K562 (cell line): ENCODE data around the gene SCART1. TPM values are rescaled to one million over a fixed set of nuclear protein-coding genes. Genes with fewer than 3 reads are reported as not detected.
"Not testable (repeated sequence)": the region's sequence is repeated elsewhere in the genome, so short reads cannot be mapped to it uniquely, and the experiment has no call there.

Experiments used
- ATAC-seq: fragments of 200-7000 bp; cut with Tn5 transposase; 3 replicates; pipeline ENCODE4 v1.9.1; 2020; ENCODE audit warnings: moderate library complexity
- BruUV-seq: library from RNA; stranded (reverse); fragments of 400-500 nt; replicated peaks from 2 replicates; lab custom pipeline; 2021; lab: Mats Ljungman, UMichigan
- CTCF ChIA-PET: fragments of 300-600 bp; formaldehyde crosslinking; extraction: SDS; loops from one replicate; lab custom pipeline; 2021; ENCODE audit warnings: low intra/inter-chr PET ratio; lab: Yijun Ruan, JAX
- POLR2A ChIA-PET: fragments of 300-600, 350-650 bp; sonication (Branson Sonifier 250); formaldehyde crosslinking; extraction: SDS; loops from one replicate; lab custom pipeline; 2021; ENCODE audit warnings: antibody characterized with exemption, inconsistent platforms; lab: Yijun Ruan, JAX
- DNase-seq, 4 experiments: peaks; one replicate each; pipeline versions ENCODE4 v3.0.0 to v3.0.0-alpha.2; 2011 to 2018; ENCODE audit warnings: low spot score in 3 of 4, mixed read lengths in 3 of 4; ENCODE audit errors: extremely low read depth in 1 of 4
- FAIRE-seq: peaks from 2 replicates; lab custom pipeline; 2011; peaks lifted over from hg19 to GRCh38; lab: Jason Lieb, UNC
- H2AFZ ChIP-seq: 2 replicates; pipeline ENCODE4 v1.6.0; 2011; ENCODE audit warnings: low read depth, low read length, control low read depth, inconsistent platforms
- H3K27ac ChIP-seq: fragments of 200-600 bp; 3 replicates; pipeline ENCODE4 v1.8.0; 2011; ENCODE audit warnings: low read depth, mild to moderate bottlenecking, control low read depth, inconsistent platforms, low read length, moderate library complexity, mixed read lengths; ENCODE audit errors: extremely low read depth
- H3K27me3 ChIP-seq, 2 experiments: fragments of 300-600 bp in 1 of 2; 2 replicates in 1 of 2; 3 replicates in 1 of 2; pipeline versions ENCODE4 v1.6.0 to v1.8.0; 2011; ENCODE audit warnings: inconsistent platforms in 2 of 2, low read length in 2 of 2, mild to moderate bottlenecking in 1 of 2, mixed read lengths in 1 of 2, moderate library complexity in 1 of 2; ENCODE audit not compliant: control insufficient read depth in 2 of 2, insufficient read depth in 2 of 2
- H3K36me3 ChIP-seq: fragments of 300-600 bp; 3 replicates; pipeline ENCODE4 v1.8.0; 2011; ENCODE audit warnings: mild to moderate bottlenecking, low read length, inconsistent platforms; ENCODE audit not compliant: control insufficient read depth, insufficient read depth
- H3K4me1 ChIP-seq, 2 experiments: fragments of 200-600 bp in 1 of 2; replicated peaks in 1 of 2; 2 replicates in 1 of 2; 3 replicates in 1 of 2; pipeline versions ENCODE4 v1.5.1 to v1.8.0; 2011; ENCODE audit warnings: inconsistent platforms in 2 of 2, low read length in 2 of 2, mild to moderate bottlenecking in 1 of 2, mixed read lengths in 1 of 2, moderate library complexity in 1 of 2; ENCODE audit not compliant: control insufficient read depth in 2 of 2, insufficient read depth in 2 of 2
- H3K4me2 ChIP-seq: 2 replicates; pipeline ENCODE4 v1.6.1; 2011; ENCODE audit warnings: low read length, control low read depth, inconsistent platforms, mixed read lengths; ENCODE audit not compliant: insufficient read depth
- H3K4me3 ChIP-seq: fragments of 200-600 bp; sonication (generic), shearing (Covaris generic); 2 replicates; pipeline ENCODE4 v1.5.1; 2016; ENCODE audit warnings: control low read depth, inconsistent platforms
- H3K79me2 ChIP-seq: fragments of 200-600 bp; 3 replicates; pipeline ENCODE4 v1.8.0; 2011; ENCODE audit warnings: low read length, inconsistent platforms; ENCODE audit not compliant: control insufficient read depth, insufficient read depth
- H3K9ac ChIP-seq, 2 experiments: 2 replicates each; pipeline versions ENCODE4 v1.6.0 to v1.6.1; 2011; ENCODE audit warnings: low read depth in 2 of 2, low read length in 2 of 2, control low read depth in 1 of 2, inconsistent platforms in 1 of 2, mild to moderate bottlenecking in 1 of 2, mixed read lengths in 1 of 2; ENCODE audit not compliant: insufficient read depth in 1 of 2
- H3K9me1 ChIP-seq: one replicate; pipeline ENCODE4 v1.6.0; 2011; ENCODE audit warnings: inconsistent platforms, mild to moderate bottlenecking, low read length, moderate library complexity; ENCODE audit not compliant: control insufficient read depth, insufficient read depth
- H3K9me3 ChIP-seq: replicated peaks from 2 replicates; pipeline ENCODE4 v1.5.1; 2011; ENCODE audit warnings: low read depth, low read length, inconsistent platforms; ENCODE audit not compliant: control insufficient read depth, insufficient read depth
- H4K20me1 ChIP-seq: replicated peaks from 2 replicates; pipeline ENCODE4 v1.6.1; 2011; ENCODE audit warnings: low read length, inconsistent platforms, mixed read lengths; ENCODE audit not compliant: control insufficient read depth, insufficient read depth
- POLR2G ChIP-seq: fragments of 200-400 bp; formaldehyde crosslinking; IDR thresholded peaks from 2 replicates; pipeline ENCODE4 v1.6.1; 2017; ENCODE audit warnings: low read depth, mild to moderate bottlenecking, antibody characterized with exemption, low read length, moderate library complexity
- RBFOX2 ChIP-seq: fragments of 200-400 bp; formaldehyde crosslinking; IDR thresholded peaks from 2 replicates; pipeline ENCODE4 v1.6.1; 2017; ENCODE audit warnings: low read depth, mild to moderate bottlenecking, low read length, moderate library complexity
- RBM25 ChIP-seq: fragments of 200-400 bp; formaldehyde crosslinking; IDR thresholded peaks from 2 replicates; pipeline ENCODE4 v1.6.1; 2018; ENCODE audit warnings: low read length, low read depth, moderate library complexity; ENCODE audit not compliant: severe bottlenecking
- TRIM28 ChIP-seq: fragments of 450-650 bp; IDR thresholded peaks from 2 replicates; pipeline ENCODE4 v1.6.1; 2017
- USF2 ChIP-seq: sonication (generic); formaldehyde crosslinking; IDR thresholded peaks from 2 replicates; pipeline ENCODE4 v1.5.0; 2020; ENCODE audit warnings: missing genetic modification reagents
- WGBS: fragments of 100-300 bp; shearing (Covaris generic); methylation state at CpG from one replicate; pipeline ENCODE4 v1.1.6; 2016; ENCODE audit warnings: low coverage, mixed read lengths; ENCODE audit not compliant: insufficient coverage; ENCODE audit errors: missing lambda C conversion rate; 5-methylcytosine and 5-hydroxymethylcytosine counted together
- in situ Hi-C: fragments of 300-500 bp; cut with MboI; formaldehyde crosslinking; loops from 4 replicates; pipeline ENCODE4 v1.15.0; 2018; ENCODE audit warnings: inconsistent platforms, mixed read lengths
- intact Hi-C: fragments of 100-400 bp; cut with micrococcal nuclease; formaldehyde crosslinking; loops from 2 replicates; pipeline ENCODE4 v1.14.2; 2022
- polyA plus RNA-seq, 8 experiments: library from polyadenylated mRNA; depleted of rRNA in 4 of 8; stranded (reverse) in 5 of 8; unstranded in 3 of 8; fragments of >200 nt; fragmentation: Nextera tagmentation in 2 of 8; fragmentation: Illumina TruSeq in 1 of 8; extraction: Ambion mirVana in 2 of 8; extraction: Trizol in 1 of 8; gene quantifications; 2 replicates each; pipeline versions ENCODE4 v1.2.1 to v1.2.3, GENCODE V29; 2011 to 2014; ENCODE audit warnings: inconsistent platforms in 1 of 8, missing spikeins in 1 of 8
- total RNA-seq, 7 experiments: library from RNA; depleted of rRNA in 6 of 7; stranded (reverse); fragments of >200 nt in 6 of 7; fragmentation: Illumina TruSeq in 2 of 7; extraction: Trizol in 2 of 7; gene quantifications; 2 replicates each; pipeline versions ENCODE4 v1.2.1 to v1.2.3, GENCODE V29; 2011 to 2021; ENCODE audit warnings: low replicate concordance in 1 of 7

Gene SCART1
- total and polyA plus RNA-seq, 9 of the 15 experiments (the other 6 are each of a cell fraction or from before 2014, with no cell fraction given) = 0.18 to 6.5 (median 4.5) TPM

DNA sequence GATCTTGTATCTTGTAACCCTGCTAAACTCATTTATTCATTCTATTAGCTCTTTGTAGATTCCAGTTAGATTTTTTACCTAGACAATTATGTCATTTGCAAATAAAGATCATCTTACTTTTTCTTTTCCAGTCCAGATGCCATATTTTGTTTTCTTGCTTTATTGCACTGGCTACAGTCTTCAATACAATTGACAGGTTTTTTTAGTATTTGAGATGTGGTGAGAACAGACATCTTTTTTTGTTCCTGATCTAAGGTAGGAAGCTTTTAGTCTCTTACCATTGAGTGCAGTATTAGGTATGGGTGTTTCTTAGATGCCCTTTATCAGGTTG lies 41.4 kb upstream of the SCART1 start (continued):
- peak; percentile 61 for TF ChIP-seq RBM25

GRCh38 chr10:133414401-133414800 lies 39.3 kb upstream of the SCART1 start:
- H3K79me2 ChIP-seq, in situ Hi-C loops, BruUV-seq, intact Hi-C loops, H3K9me3 ChIP-seq, H3K4me3 ChIP-seq, FAIRE-seq, H3K9ac ChIP-seq, H3K27ac ChIP-seq, POLR2A ChIA-PET, CTCF ChIA-PET, H3K4me1 ChIP-seq, ATAC-seq, H3K4me2 ChIP-seq, H4K20me1 ChIP-seq, DNase-seq, H3K27me3 ChIP-seq, H2AFZ ChIP-seq, H3K9me1 ChIP-seq: not testable (repeated sequence)
- no CpG with 5 or more reads among the region's 23 CpGs for WGBS
- peaks cover 28% of the 10 kb centered on the region; the same call in 1 of the 3 replicates for H3K36me3 ChIP-seq

- Histone ChIP-seq H3K79me2 (no peaks in the 10 kb centered on the region), H3K4me2 (no peak overlapping the region), H3K9me1 (no peaks in the 10 kb centered on the region), H3K4me3 (no peak overlapping the region), H3K4me1 (no peaks in the 10 kb centered on the region), H3K27me3 (no peaks in the 10 kb centered on the region), H3K36me3 (peaks cover 15% of the 10 kb centered on the region; the same call in 1 of the 3 replicates), H3K9me3 (peaks cover 3% of the 10 kb centered on the region; the same call in 1 of the 2 replicates), H2AFZ (no peak overlapping the region), H3K27ac (no peak overlapping the region), H3K9ac (no peak overlapping the region), H4K20me1 (no peaks in the 10 kb centered on the region)
- DNase-seq = no peak
- TF ChIP-seq USF2 (CRISPR knock-in tag) (no peak), TRIM28 (no peak), RBFOX2 (0 out of 2 replicates have a peak, but pooled peaks have one; percentile 22), POLR2G (peak; percentile 38; the same call in 1 of the 2 replicates)
- ChIA-PET CTCF (no interaction called here), POLR2A (no interaction called here)
- in situ Hi-C loops (no loop called here), intact Hi-C loops (no loop called here)
- 96% methylated on average over 4 of the region's 25 CpGs for WGBS
- FAIRE-seq = no peak
- no TSS peak for BruUV-seq
- no peak for ATAC-seq
Observed at GRCh38 chr10:133415752-133416151, 38.0 kb upstream of the SCART1 start.
